NOMO-1 treated with DMSO at 0.1 percent for 48 hours (cell line): ENCODE data around the gene AMY2B.
"Not testable (repeated sequence)": the region's sequence is repeated elsewhere in the genome, so short reads cannot be mapped to it uniquely, and the experiment has no call there.

Experiments
- DNase-seq: peaks from one replicate; lab custom pipeline; 2025; ENCODE audit not compliant: unreplicated experiment; lab: John Stamatoyannopoulos, UW

Gene AMY2B

DNA sequence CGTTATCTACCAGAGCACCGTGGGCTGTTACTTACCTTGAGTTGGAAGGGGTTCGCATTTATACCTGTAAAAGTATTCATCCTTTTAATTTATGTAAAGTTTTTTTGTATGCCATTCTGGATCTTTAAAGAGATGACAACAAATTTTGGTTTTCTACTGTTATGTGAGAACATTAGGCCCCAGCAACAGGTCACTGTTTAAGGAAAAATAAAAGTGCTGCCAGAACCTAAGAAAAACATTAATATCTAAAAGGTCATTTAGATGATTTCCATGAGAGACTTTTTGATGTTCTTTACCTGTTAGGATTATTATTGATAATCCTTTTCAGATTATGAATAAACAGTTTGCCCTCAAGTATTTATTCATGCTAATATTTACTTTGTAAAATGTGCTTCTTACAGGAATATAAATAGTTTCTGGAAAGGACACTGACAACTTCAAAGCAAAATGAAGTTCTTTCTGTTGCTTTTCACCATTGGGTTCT lies 45.6 kb downstream of the AMY2B start, which contains the start of gene AMY2A:
TSS of gene AMY2A (plus strand) at position 434 of the 484 bp plus-strand sequence. CDS start at position 448, 14 bp downstream.
- DNase-seq, result not testable (repeated sequence)

GRCh38 chr1:103627436-103627835 lies 56.0 kb downstream of the AMY2B start:
- DNase-seq, result not testable (repeated sequence)
